Muscle of leg (tissue), 11 donors: ENCODE measurements around the gene ERLEC1. TPM values are rescaled to one million over a fixed set of nuclear protein-coding genes. Genes with fewer than 3 reads are reported as not detected.

ENCODE experiments used
- DNase-seq: peaks from one replicate; pipeline ENCODE4 v3.0.0; 2013
- H3K27ac ChIP-seq: one replicate; pipeline ENCODE4 v1.5.1; 2013; ENCODE audit warnings: mild to moderate bottlenecking, low read length, control low read depth
- H3K27me3 ChIP-seq: one replicate; pipeline ENCODE4 v1.6.1; 2013; ENCODE audit warnings: low read length; ENCODE audit not compliant: control insufficient read depth, insufficient read depth
- H3K36me3 ChIP-seq: one replicate; pipeline ENCODE4 v1.6.1; 2013; ENCODE audit warnings: low read length; ENCODE audit not compliant: control insufficient read depth, insufficient read depth
- H3K4me1 ChIP-seq: one replicate; pipeline ENCODE4 v1.6.1; 2013; ENCODE audit warnings: low read length; ENCODE audit not compliant: control insufficient read depth, insufficient read depth
- H3K4me3 ChIP-seq: one replicate; pipeline ENCODE4 v1.5.1; 2013; ENCODE audit warnings: low read length, control low read depth
- H3K9me3 ChIP-seq: replicated peaks from 2 replicates; pipeline ENCODE4 v1.6.1; 2013; ENCODE audit warnings: low read depth, low read length; ENCODE audit not compliant: control insufficient read depth
- WGBS: methylation state at CpG from one replicate; pipeline ENCODE4 v1.1.5; 2013; ENCODE audit warnings: missing lambda C conversion rate; ENCODE audit not compliant: insufficient coverage; 5-methylcytosine and 5-hydroxymethylcytosine counted together
- polyA plus RNA-seq, 8 donors: library from polyadenylated mRNA; unstranded; fragments of 120-200 nt; gene quantifications; one replicate each; pipeline versions ENCODE4 v1.2.1 to v1.2.3, GENCODE V29; 2013; ENCODE audit warnings: inconsistent platforms in 1 of 8, low replicate concordance in 1 of 8; ENCODE audit not compliant: insufficient read length in 8 of 8, insufficient read depth in 1 of 8
- total RNA-seq: library from RNA; stranded (reverse); fragments of 120-200 nt; gene quantifications from one replicate; pipeline ENCODE4 v1.2.4, GENCODE V29; 2013

ERLEC1 gene
- total and polyA plus RNA-seq, 9 donors: 38.4 to 59.8 (median 48.8) TPM

DNA sequence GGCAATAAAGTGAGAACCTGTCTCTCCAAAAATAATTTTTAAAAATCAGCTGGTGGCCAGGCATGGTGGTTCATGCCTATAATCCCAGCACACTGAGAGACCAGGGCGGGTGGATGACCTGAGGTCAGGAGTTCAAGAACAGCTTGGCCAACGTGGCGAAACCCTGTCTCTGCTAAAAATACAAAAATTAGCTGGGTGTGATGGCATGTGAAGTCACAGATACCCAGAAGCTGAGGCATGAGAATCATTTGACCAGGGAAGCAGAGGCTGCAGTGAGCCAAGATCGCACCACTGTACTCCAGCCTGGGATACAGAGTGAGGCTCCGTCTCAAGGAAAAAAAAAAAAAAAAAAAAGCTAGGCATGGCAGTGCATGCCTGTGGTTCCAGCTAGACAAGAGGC is 80.3 kb downstream of the ERLEC1 start:
- Histone ChIP-seq H3K4me3 (no peak overlapping the region), H3K27ac (no peak overlapping the region), H3K4me1 (no peaks in the 10 kb centered on the region), H3K36me3 (peaks cover 26% of the 10 kb centered on the region), H3K27me3 (no peaks in the 10 kb centered on the region), H3K9me3 (no peaks in the 10 kb centered on the region)
- 90% methylated on average over 3 of the region's 5 CpGs for WGBS
- no peak for DNase-seq

- DNase-seq: no peak
- WGBS: no CpG with 5 or more reads among the region's 2 CpGs
- no peak overlapping the region for H3K4me3 ChIP-seq
- peaks cover 26% of the 10 kb centered on the region for H3K36me3 ChIP-seq
- H3K27ac ChIP-seq: no peak overlapping the region
- no peaks in the 10 kb centered on the region for H3K27me3 ChIP-seq
- H3K9me3 ChIP-seq: no peaks in the 10 kb centered on the region
- H3K4me1 ChIP-seq: no peaks in the 10 kb centered on the region
Measured at GRCh38 chr2:53867773-53868172, 80.9 kb downstream of the ERLEC1 start.

Other genes with a start within 250 kb of the ERLEC1 start
- 1.4 TPM for gene CHAC2, start 19.2 kb upstream of the ERLEC1 start, total RNA-seq
- gene CHAC2, start 19.2 kb upstream of the ERLEC1 start, polyA plus RNA-seq: 1 to 10 TPM; 2.2 to 3.3 (median 2.7) TPM
- gene ASB3, start 91 bp upstream of the ERLEC1 start, total RNA-seq: 20.2 TPM
- gene ASB3, start 91 bp upstream of the ERLEC1 start, polyA plus RNA-seq: 10 to 100 TPM; 10.2 to 13.6 (median 12.5) TPM
- 0.75 TPM for gene GPR75, start 72.9 kb downstream of the ERLEC1 start, total RNA-seq
- 1 to 10 TPM in 6 of 8 donors, under 1 TPM in 2; 0.77 to 2.8 (median 1.3) TPM for gene GPR75, start 72.9 kb downstream of the ERLEC1 start, polyA plus RNA-seq
- 32.7 TPM for gene PSME4, start 183.9 kb downstream of the ERLEC1 start, total RNA-seq
- 10 to 100 TPM; 35.3 to 40.1 (median 39.0) TPM for gene PSME4, start 183.9 kb downstream of the ERLEC1 start, polyA plus RNA-seq